Measurements from ENCODE around the gene RPL39L.

- TF ChIP-seq POLR2A (IDR thresholded peaks at IDR 0.05) (no peak), POLR2AphosphoS5 (IDR thresholded peaks at IDR 0.05) (no peak)
These were observed 56.4 kb downstream of the RPL39L start for GRCh38 chr3:187082758-187083375.
